Uterus (tissue), 4 donors: Measurements from ENCODE around the gene SLC35A4. TPM values are rescaled to one million over a fixed set of nuclear protein-coding genes. Genes with fewer than 3 reads are reported as not detected.

Source experiments
- DNase-seq, 2 donors: peaks; one replicate each; pipeline ENCODE4 v3.0.0-alpha.2; 2019 to 2020
- H3K27ac ChIP-seq, 2 donors: fragments of 200-600 bp; sonication (generic); 1 replicate in 1 of 2; 2 replicates in 1 of 2; pipeline ENCODE4 v1.5.1; 2016 to 2018
- H3K27me3 ChIP-seq, 2 donors: fragments of 200-600 bp; sonication (generic); one replicate each; pipeline ENCODE4 v1.5.1; 2018 to 2019; ENCODE audit warnings: control low read depth in 1 of 2
- H3K36me3 ChIP-seq, 2 donors: fragments of 200-600 bp; sonication (generic); one replicate each; pipeline ENCODE4 v1.5.1; 2019; ENCODE audit warnings: control low read depth in 1 of 2
- H3K4me1 ChIP-seq, 2 donors: fragments of 200-600 bp; sonication (generic); one replicate each; pipeline ENCODE4 v1.5.1; 2018 to 2019; ENCODE audit warnings: control low read depth in 1 of 2
- H3K4me3 ChIP-seq, 2 donors: fragments of 200-600 bp; sonication (generic); 1 replicate in 1 of 2; 2 replicates in 1 of 2; pipeline ENCODE4 v1.5.1; 2018 to 2019; ENCODE audit warnings: mild to moderate bottlenecking in 1 of 2
- H3K9me3 ChIP-seq, 2 donors: fragments of 200-600 bp; sonication (generic); one replicate each; pipeline ENCODE4 v1.5.1; 2019; ENCODE audit warnings: control low read depth in 1 of 2
- CTCF ChIP-seq, 4 experiments: fragments of 200-600 bp in 2 of 4; fragments of 450-650 bp in 2 of 4; sonication (generic) in 2 of 4; IDR thresholded peaks; one replicate each; pipeline ENCODE4 v1.5.1; 2016 to 2019; ENCODE audit warnings: antibody characterized with exemption in 4 of 4, mild to moderate bottlenecking in 2 of 4, moderate library complexity in 1 of 4
- POLR2A ChIP-seq, 2 donors: fragments of 450-650 bp; IDR thresholded peaks; one replicate each; pipeline ENCODE4 v1.6.1; 2016; ENCODE audit warnings: antibody characterized with exemption in 2 of 2, mild to moderate bottlenecking in 1 of 2, moderate library complexity in 1 of 2
- intact Hi-C: fragments of 100-400 bp; cut with DNase I; formaldehyde crosslinking; loops from one replicate; pipeline ENCODE4 v1.15.1; 2023; ENCODE audit warnings: low total_unique reads
- total RNA-seq, 4 donors: library from RNA; depleted of rRNA in 3 of 4; stranded (reverse); fragments of >200 nt in 3 of 4; gene quantifications; one replicate each; pipeline versions ENCODE4 v1.1.0 to v1.2.4, GENCODE V29; 2014 to 2023
- donor health status: DM: yes; HTN: yes; CAD: no.

The SLC35A4 gene
- total RNA-seq, 4 donors from 2014 or later: 6.4 to 39.7 (median 21.7) TPM

- Histone ChIP-seq H3K36me3 (no peaks in the 10 kb centered on the region), H3K4me1 (peaks cover 0 to 19% of the 10 kb centered on the region in 2 donors), H3K27ac (peak overlapping the region in 1 of 2 donors; percentile 81), H3K9me3 (no peaks in the 10 kb centered on the region), H3K27me3 (no peaks in the 10 kb centered on the region), H3K4me3 (no peak overlapping the region)
- DNase-seq: no peak
- intact Hi-C loops: no loop called here
- TF ChIP-seq CTCF (IDR thresholded peaks at IDR 0.05): no peak
- no peak for TF ChIP-seq POLR2A (IDR thresholded peaks at IDR 0.05)
Observed at GRCh38 chr5:140555747-140556312, 8.8 kb upstream of the SLC35A4 start.

DNA sequence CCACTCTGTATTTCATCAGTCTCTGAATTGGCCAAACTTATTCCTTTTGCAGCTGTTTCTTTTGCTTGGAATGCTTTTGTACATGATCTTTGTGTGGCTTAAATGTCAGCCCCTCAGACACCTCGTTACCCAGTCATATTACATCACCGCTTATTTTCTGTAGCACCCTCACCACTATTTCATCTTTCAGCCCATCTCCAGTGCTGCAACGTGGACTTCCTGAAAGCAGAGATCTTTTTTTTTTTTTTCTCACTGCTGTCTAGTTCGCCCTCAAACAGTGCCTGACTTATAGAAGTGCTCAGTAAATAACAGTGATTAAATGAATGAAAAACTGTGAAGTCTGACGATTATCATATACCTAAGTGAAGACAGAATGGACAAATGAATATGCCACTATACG lies 8.2 kb upstream of the SLC35A4 start:
- Histone ChIP-seq H3K4me3 (peak overlapping the region; percentile 78 to 85), H3K27me3 (no peaks in the 10 kb centered on the region), H3K27ac (peak overlapping the region; percentile 81 to 86), H3K4me1 (peaks cover 0 to 19% of the 10 kb centered on the region in 2 donors), H3K36me3 (no peaks in the 10 kb centered on the region), H3K9me3 (no peaks in the 10 kb centered on the region)
- DNase-seq: no peak
- no peak for TF ChIP-seq POLR2A (IDR thresholded peaks at IDR 0.05)
- no peak for TF ChIP-seq CTCF (IDR thresholded peaks at IDR 0.05)
- intact Hi-C loops: no loop called here

DNA sequence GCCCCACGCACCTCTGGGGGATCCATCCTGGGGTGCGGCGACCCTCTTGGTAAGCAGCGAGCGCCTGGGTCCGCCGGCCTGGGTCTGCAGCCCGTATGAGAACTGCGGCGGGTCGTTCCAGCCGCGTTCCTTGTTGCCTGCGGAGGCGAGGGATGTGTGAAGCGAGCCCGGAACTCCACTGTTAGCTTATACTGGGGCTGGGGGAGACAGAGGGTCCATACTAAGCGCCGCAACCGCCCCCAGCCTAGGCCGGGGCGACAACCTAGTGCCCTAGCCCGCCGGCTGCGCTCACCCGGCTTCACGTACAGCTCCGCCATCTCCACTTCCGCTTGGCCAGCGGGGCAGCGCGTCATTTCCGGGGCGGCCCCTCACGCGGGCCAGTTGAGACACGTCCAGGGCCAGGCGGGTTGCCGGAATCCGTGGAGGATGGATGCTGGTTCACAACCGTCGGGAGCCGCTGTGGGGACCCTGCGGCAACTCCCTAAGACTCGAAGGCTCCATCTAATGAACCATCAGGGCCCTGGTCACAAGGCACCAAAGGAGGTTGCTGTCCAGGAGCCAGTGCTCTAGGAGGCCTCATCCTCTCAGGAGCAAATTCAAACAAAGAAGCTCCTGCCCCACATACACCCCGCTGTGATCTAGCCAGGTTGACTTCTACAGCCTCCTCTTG lies 7.4 kb upstream of the SLC35A4 start, which contains the start of gene SRA1:
TSS of gene SRA1 (minus strand) at position 338 of the 670 bp plus-strand sequence. CDS start at position 317, 21 bp downstream.
- Histone ChIP-seq H3K9me3 (no peaks in the 10 kb centered on the region), H3K27me3 (no peaks in the 10 kb centered on the region), H3K36me3 (no peaks in the 10 kb centered on the region), H3K4me1 (peaks cover 0 to 19% of the 10 kb centered on the region in 2 donors), H3K4me3 (peak within 1 kb of the TSS; percentile 78 to 85), H3K27ac (peak within 1 kb of the TSS; percentile 81 to 86)
- peak; percentile 92 to 93 for DNase-seq
- TF ChIP-seq POLR2A (IDR thresholded peaks at IDR 0.05): peak; percentile 81 to 93
- peak in 1 of 4 experiments; percentile 4 for TF ChIP-seq CTCF (IDR thresholded peaks at IDR 0.05)
- intact Hi-C loops: no loop called here

- Histone ChIP-seq H3K27ac (peak overlapping the region; percentile 81 to 86), H3K36me3 (no peaks in the 10 kb centered on the region), H3K4me3 (no peak overlapping the region), H3K9me3 (no peaks in the 10 kb centered on the region), H3K4me1 (peaks cover 0 to 20% of the 10 kb centered on the region in 2 donors), H3K27me3 (no peaks in the 10 kb centered on the region)
- intact Hi-C loops: no loop called here
- no peak for DNase-seq
- TF ChIP-seq CTCF (IDR thresholded peaks at IDR 0.05): no peak
Observed at GRCh38 chr5:140557965-140558364, 6.7 kb upstream of the SLC35A4 start.

GRCh38 chr5:140558542-140558941 lies 6.1 kb upstream of the SLC35A4 start:
- Histone ChIP-seq H3K27me3 (no peaks in the 10 kb centered on the region), H3K27ac (no peak overlapping the region), H3K4me1 (peaks cover 0 to 26% of the 10 kb centered on the region in 2 donors), H3K4me3 (no peak overlapping the region), H3K36me3 (no peaks in the 10 kb centered on the region), H3K9me3 (no peaks in the 10 kb centered on the region)
- TF ChIP-seq POLR2A (IDR thresholded peaks at IDR 0.05) (no peak), CTCF (IDR thresholded peaks at IDR 0.05) (no peak)
- intact Hi-C loops: no loop called here
- no peak for DNase-seq
